Hematopoietic multipotent progenitor cell (in vitro differentiated cells): ENCODE results near the gene C3. TPM values are rescaled to one million over a fixed set of nuclear protein-coding genes. Genes with fewer than 3 reads are reported as not detected.

Source experiments
- DNase-seq, 3 donors: peaks; one replicate each; pipeline ENCODE4 v3.0.0-alpha.2; 2011 to 2015; ENCODE audit warnings: low read depth in 2 of 3, low spot score in 2 of 3
- total RNA-seq: library from RNA; depleted of rRNA; stranded (reverse); fragments of >200 nt; gene quantifications from one replicate; pipeline ENCODE4 v1.2.3, GENCODE V29; 2012

Gene C3
- total RNA-seq, 1 donor, result under 0.01 TPM

- DNase-seq, result peak; percentile 72 to 91 (median 74)
Observed at GRCh38 chr19:6632002-6632621, 88.3 kb downstream of the C3 start.

Other genes starting within 250 kb of the C3 start
- 9.2 TPM for gene DENND1C, start 238.9 kb downstream of the C3 start, total RNA-seq
- 7.0 TPM for gene TUBB4A, start 218.3 kb downstream of the C3 start, total RNA-seq
- gene TNFSF9, start 189.6 kb downstream of the C3 start, total RNA-seq, result 2.2 TPM
- 0.27 TPM for gene CD70, start 129.5 kb downstream of the C3 start, total RNA-seq
- 0.27 TPM for gene TNFSF14, start 50.5 kb downstream of the C3 start, total RNA-seq
- gene GPR108, start 16.9 kb upstream of the C3 start, total RNA-seq, result 45.8 TPM
- gene TRIP10, start 19.0 kb upstream of the C3 start, total RNA-seq, result 8.3 TPM
- gene SH2D3A, start 46.8 kb upstream of the C3 start, total RNA-seq, result 8.9 TPM
- gene VAV1, start 52.1 kb upstream of the C3 start, total RNA-seq, result 77.0 TPM
- 44.7 TPM for gene ADGRE1, start 166.9 kb upstream of the C3 start, total RNA-seq